Subcutaneous abdominal adipose tissue (tissue), 5 donors: ENCODE measurements around the gene NUDT4B.
"Not testable (repeated sequence)": the region's sequence is repeated elsewhere in the genome, so short reads cannot be mapped to it uniquely, and the experiment has no call there.

Experiments
- H3K27ac ChIP-seq: one replicate; pipeline ENCODE4 v1.7.0; 2013; ENCODE audit warnings: low read depth, mild to moderate bottlenecking, inconsistent platforms, low read length, moderate library complexity
- H3K27me3 ChIP-seq, 5 donors: one replicate each; pipeline ENCODE4 v1.7.0; 2013; ENCODE audit warnings: low read length in 5 of 5, inconsistent platforms in 1 of 5; ENCODE audit not compliant: control insufficient read depth in 5 of 5, insufficient read depth in 4 of 5
- H3K36me3 ChIP-seq, 5 donors: one replicate each; pipeline ENCODE4 v1.7.0; 2013; ENCODE audit warnings: low read length in 5 of 5; ENCODE audit not compliant: control insufficient read depth in 5 of 5, insufficient read depth in 5 of 5
- H3K4me1 ChIP-seq, 5 donors: one replicate each; pipeline ENCODE4 v1.7.0; 2013; ENCODE audit warnings: low read length in 5 of 5, mild to moderate bottlenecking in 3 of 5, moderate library complexity in 1 of 5; ENCODE audit not compliant: control insufficient read depth in 5 of 5, insufficient read depth in 5 of 5
- H3K4me3 ChIP-seq, 5 donors: one replicate each; pipeline ENCODE4 v1.7.0; 2013; ENCODE audit warnings: low read length in 5 of 5, low read depth in 1 of 5
- H3K9ac ChIP-seq, 5 donors: one replicate each; pipeline ENCODE4 v1.7.0; 2013; ENCODE audit warnings: low read length in 5 of 5, mild to moderate bottlenecking in 4 of 5, moderate library complexity in 3 of 5
- H3K9me3 ChIP-seq, 5 donors: one replicate each; pipeline ENCODE4 v1.7.0; 2013; ENCODE audit warnings: low read length in 5 of 5; ENCODE audit not compliant: control insufficient read depth in 5 of 5
- donor health status: healthy.
- donor health status: healthy.
- donor health status: healthy.
- donor health status: healthy.
- donor health status: healthy.

The NUDT4B gene

GRCh38 chr1:148716966-148717520 is 31.5 kb upstream of the NUDT4B start:
- not testable (repeated sequence) for H3K9ac ChIP-seq, H3K9me3 ChIP-seq, H3K4me3 ChIP-seq, H3K36me3 ChIP-seq, H3K27ac ChIP-seq, H3K4me1 ChIP-seq, H3K27me3 ChIP-seq

- H3K4me3 ChIP-seq, H3K27ac ChIP-seq, H3K36me3 ChIP-seq, H3K4me1 ChIP-seq, H3K27me3 ChIP-seq, H3K9me3 ChIP-seq, H3K9ac ChIP-seq: not testable (repeated sequence)
Observed at GRCh38 chr1:148720918-148721317, 27.7 kb upstream of the NUDT4B start.

- not testable (repeated sequence) for H3K4me1 ChIP-seq, H3K27me3 ChIP-seq, H3K9me3 ChIP-seq, H3K36me3 ChIP-seq, H3K4me3 ChIP-seq, H3K9ac ChIP-seq, H3K27ac ChIP-seq
Observed at GRCh38 chr1:148722758-148723157, 25.8 kb upstream of the NUDT4B start.

- H3K27ac ChIP-seq, H3K4me3 ChIP-seq, H3K4me1 ChIP-seq, H3K9me3 ChIP-seq, H3K9ac ChIP-seq, H3K27me3 ChIP-seq, H3K36me3 ChIP-seq: not testable (repeated sequence)
Observed at GRCh38 chr1:148723515-148723914, 25.1 kb upstream of the NUDT4B start.

- not testable (repeated sequence) for H3K9ac ChIP-seq
Observed at GRCh38 chr1:148724872-148725271, 23.7 kb upstream of the NUDT4B start.

GRCh38 chr1:148727862-148728261 is 20.7 kb upstream of the NUDT4B start:
- H3K9ac ChIP-seq, H3K27me3 ChIP-seq, H3K36me3 ChIP-seq, H3K4me1 ChIP-seq, H3K4me3 ChIP-seq, H3K9me3 ChIP-seq, H3K27ac ChIP-seq: not testable (repeated sequence)

More at GRCh38 chr1:148724872-148725271, 23.7 kb upstream of the NUDT4B start:
- not testable (repeated sequence) for H3K27me3 ChIP-seq, H3K27ac ChIP-seq, H3K9me3 ChIP-seq, H3K36me3 ChIP-seq, H3K4me1 ChIP-seq, H3K4me3 ChIP-seq

- H3K27me3 ChIP-seq, H3K9me3 ChIP-seq, H3K27ac ChIP-seq, H3K9ac ChIP-seq, H3K4me1 ChIP-seq, H3K4me3 ChIP-seq, H3K36me3 ChIP-seq: not testable (repeated sequence)
Observed at GRCh38 chr1:148729128-148729527, 19.4 kb upstream of the NUDT4B start.

- not testable (repeated sequence) for H3K27ac ChIP-seq, H3K27me3 ChIP-seq, H3K4me1 ChIP-seq, H3K9ac ChIP-seq, H3K9me3 ChIP-seq, H3K36me3 ChIP-seq, H3K4me3 ChIP-seq
Observed at GRCh38 chr1:148729541-148729940, 19.0 kb upstream of the NUDT4B start.

GRCh38 chr1:148732277-148732676 is 16.3 kb upstream of the NUDT4B start:
- not testable (repeated sequence) for H3K4me3 ChIP-seq, H3K4me1 ChIP-seq, H3K9me3 ChIP-seq, H3K27ac ChIP-seq, H3K27me3 ChIP-seq, H3K36me3 ChIP-seq, H3K9ac ChIP-seq

- H3K27me3 ChIP-seq, H3K36me3 ChIP-seq, H3K4me3 ChIP-seq, H3K27ac ChIP-seq, H3K9ac ChIP-seq, H3K9me3 ChIP-seq, H3K4me1 ChIP-seq: not testable (repeated sequence)
Observed at GRCh38 chr1:148733585-148734310, 14.8 kb upstream of the NUDT4B start.

GRCh38 chr1:148734311-148734662 is 14.3 kb upstream of the NUDT4B start:
- not testable (repeated sequence) for H3K27me3 ChIP-seq

More at GRCh38 chr1:148734311-148734662, 14.3 kb upstream of the NUDT4B start:
- not testable (repeated sequence) for H3K4me3 ChIP-seq, H3K36me3 ChIP-seq, H3K9ac ChIP-seq, H3K4me1 ChIP-seq, H3K9me3 ChIP-seq, H3K27ac ChIP-seq
